HCT116 (cell line): ENCODE data around the gene HOMER2.

Source experiments
- ATF3 ChIP-seq: IDR thresholded peaks from 2 replicates; pipeline ENCODE4 v1.6.1; 2012
- CTCF ChIP-seq, 3 experiments: fragments of 200-600 bp in 1 of 3; sonication (generic) in 1 of 3; IDR thresholded peaks in 2 of 3; conservative IDR thresholded peaks in 1 of 3; 2 replicates each; pipeline ENCODE4 v1.5.1; 2012 to 2017; ENCODE audit warnings: low read depth in 2 of 3, low read length in 2 of 3, antibody characterized with exemption in 1 of 3, borderline replicate concordance in 1 of 3, control low read depth in 1 of 3, mild to moderate bottlenecking in 1 of 3, mixed read lengths in 1 of 3, mixed run types in 1 of 3, moderate library complexity in 1 of 3; ENCODE audit not compliant: insufficient read depth in 1 of 3
- ELF1 ChIP-seq: IDR thresholded peaks from 2 replicates; pipeline ENCODE4 v1.6.1; 2012; ENCODE audit warnings: low read depth, borderline replicate concordance
- EZH2phosphoT487 ChIP-seq: fragments of 200-600 bp; IDR thresholded peaks from 2 replicates; pipeline ENCODE4 v1.6.1; 2018; ENCODE audit warnings: antibody characterized with exemption, borderline replicate concordance
- JUND ChIP-seq: IDR thresholded peaks from 2 replicates; pipeline ENCODE4 v1.6.1; 2012
- POLR2A ChIP-seq: IDR thresholded peaks from 2 replicates; pipeline ENCODE4 v1.7.0; 2011; ENCODE audit warnings: borderline replicate concordance; ENCODE audit not compliant: insufficient read depth, insufficient read length; ENCODE audit errors: extremely low read depth
- POLR2AphosphoS5 ChIP-seq: IDR thresholded peaks from 2 replicates; pipeline ENCODE4 v1.6.1; 2011; ENCODE audit warnings: mild to moderate bottlenecking, low read depth, low read length, moderate library complexity
- RAD21 ChIP-seq: IDR thresholded peaks from 2 replicates; pipeline ENCODE4 v1.6.1; 2012; ENCODE audit warnings: low read depth, mild to moderate bottlenecking
- TCF7L2 ChIP-seq: IDR thresholded peaks from 2 replicates; pipeline ENCODE4 v1.7.0; 2011; ENCODE audit warnings: borderline replicate concordance, inconsistent platforms; ENCODE audit not compliant: insufficient read depth, insufficient read length; ENCODE audit errors: extremely low read depth
- TF ChIP-seq, protein P1 (sequence below): IDR thresholded peaks from 2 replicates; pipeline ENCODE4 v1.6.1; 2012; ENCODE audit warnings: low read depth
- TF ChIP-seq, protein P2 (sequence below): IDR thresholded peaks from 2 replicates; pipeline ENCODE4 v1.6.1; 2012

DNA sequence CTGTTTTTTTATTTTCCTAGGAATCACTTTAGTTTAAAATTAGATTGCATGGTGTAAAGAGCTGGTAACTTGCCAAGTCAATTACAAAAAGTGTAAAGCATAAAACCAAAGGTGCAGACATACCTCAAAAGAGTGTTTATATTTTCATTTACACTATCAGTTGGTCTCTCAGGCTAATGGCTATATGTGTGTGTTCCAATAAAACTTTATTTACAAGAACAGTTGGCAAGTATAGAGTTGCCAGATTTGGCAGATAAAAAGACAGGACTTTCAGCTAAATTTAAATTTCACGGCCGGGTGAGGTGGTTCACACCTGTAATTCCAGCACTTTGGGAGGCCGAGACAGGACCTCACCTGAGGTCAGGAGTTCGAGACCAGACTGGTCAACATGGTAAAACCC, 41.1 kb downstream of the HOMER2 start:
- TF ChIP-seq CTCF (IDR thresholded peaks at IDR 0.05 in 2 of 3, conservative IDR thresholded peaks at IDR 0.05 in 1 of 3; ENCODE audit: borderline replicate concordance in 1 of 3, insufficient read depth in 1 of 3, low read depth in 2 of 3, low read length in 2 of 3): no peak
- no peak for TF ChIP-seq ATF3
- TF ChIP-seq EZH2phosphoT487: no peak
- no peak for TF ChIP-seq POLR2A
- TF ChIP-seq, protein P1, sequence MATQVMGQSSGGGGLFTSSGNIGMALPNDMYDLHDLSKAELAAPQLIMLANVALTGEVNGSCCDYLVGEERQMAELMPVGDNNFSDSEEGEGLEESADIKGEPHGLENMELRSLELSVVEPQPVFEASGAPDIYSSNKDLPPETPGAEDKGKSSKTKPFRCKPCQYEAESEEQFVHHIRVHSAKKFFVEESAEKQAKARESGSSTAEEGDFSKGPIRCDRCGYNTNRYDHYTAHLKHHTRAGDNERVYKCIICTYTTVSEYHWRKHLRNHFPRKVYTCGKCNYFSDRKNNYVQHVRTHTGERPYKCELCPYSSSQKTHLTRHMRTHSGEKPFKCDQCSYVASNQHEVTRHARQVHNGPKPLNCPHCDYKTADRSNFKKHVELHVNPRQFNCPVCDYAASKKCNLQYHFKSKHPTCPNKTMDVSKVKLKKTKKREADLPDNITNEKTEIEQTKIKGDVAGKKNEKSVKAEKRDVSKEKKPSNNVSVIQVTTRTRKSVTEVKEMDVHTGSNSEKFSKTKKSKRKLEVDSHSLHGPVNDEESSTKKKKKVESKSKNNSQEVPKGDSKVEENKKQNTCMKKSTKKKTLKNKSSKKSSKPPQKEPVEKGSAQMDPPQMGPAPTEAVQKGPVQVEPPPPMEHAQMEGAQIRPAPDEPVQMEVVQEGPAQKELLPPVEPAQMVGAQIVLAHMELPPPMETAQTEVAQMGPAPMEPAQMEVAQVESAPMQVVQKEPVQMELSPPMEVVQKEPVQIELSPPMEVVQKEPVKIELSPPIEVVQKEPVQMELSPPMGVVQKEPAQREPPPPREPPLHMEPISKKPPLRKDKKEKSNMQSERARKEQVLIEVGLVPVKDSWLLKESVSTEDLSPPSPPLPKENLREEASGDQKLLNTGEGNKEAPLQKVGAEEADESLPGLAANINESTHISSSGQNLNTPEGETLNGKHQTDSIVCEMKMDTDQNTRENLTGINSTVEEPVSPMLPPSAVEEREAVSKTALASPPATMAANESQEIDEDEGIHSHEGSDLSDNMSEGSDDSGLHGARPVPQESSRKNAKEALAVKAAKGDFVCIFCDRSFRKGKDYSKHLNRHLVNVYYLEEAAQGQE: no peak
- TF ChIP-seq, protein P2, sequence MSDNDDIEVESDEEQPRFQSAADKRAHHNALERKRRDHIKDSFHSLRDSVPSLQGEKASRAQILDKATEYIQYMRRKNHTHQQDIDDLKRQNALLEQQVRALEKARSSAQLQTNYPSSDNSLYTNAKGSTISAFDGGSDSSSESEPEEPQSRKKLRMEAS: no peak
- TF ChIP-seq RAD21: no peak
- no peak for TF ChIP-seq POLR2AphosphoS5
- TF ChIP-seq TCF7L2: no peak
- no peak for TF ChIP-seq JUND
- no peak for TF ChIP-seq ELF1
